ENCODE measurements around the gene TOR1A.

Gene TOR1A

GRCh38 chr9:129823935-129824601 is at the start of gene TOR1A:
TSS of gene TOR1A (minus strand) at chr9:129824136. CDS start at chr9:129824085, 51 bp downstream.
- DNase-seq (ENCODE audit: low read depth, low spot score): peak; percentile 80

- DNase-seq (ENCODE audit: low read depth, low spot score): no peak
These were observed 47.1 kb upstream of the TOR1A start for GRCh38 chr9:129871046-129871445.

GRCh38 chr9:129869585-129870501 is 45.9 kb upstream of the TOR1A start:
- DNase-seq (ENCODE audit: low read depth, low spot score): no peak

GRCh38 chr9:129868872-129869486 is 45.0 kb upstream of the TOR1A start:
- no peak for DNase-seq (ENCODE audit: low read depth, low spot score)

- DNase-seq (ENCODE audit: low read depth, low spot score): no peak
These were observed 44.3 kb upstream of the TOR1A start for GRCh38 chr9:129868023-129868871.

GRCh38 chr9:129867136-129868022 is 43.4 kb upstream of the TOR1A start:
- no peak for DNase-seq (ENCODE audit: low read depth, low spot score)

- no peak for DNase-seq (ENCODE audit: low read depth, low spot score)
These were observed 42.6 kb upstream of the TOR1A start for GRCh38 chr9:129866394-129867135.

GRCh38 chr9:129865668-129866320 is 41.9 kb upstream of the TOR1A start:
- DNase-seq (ENCODE audit: low read depth, low spot score): no peak

- no peak for DNase-seq (ENCODE audit: low read depth, low spot score)
These were observed 41.2 kb upstream of the TOR1A start for GRCh38 chr9:129864991-129865647.

GRCh38 chr9:129863059-129863690 is 39.2 kb upstream of the TOR1A start:
- DNase-seq (ENCODE audit: low read depth, low spot score): no peak

- no peak for DNase-seq (ENCODE audit: low read depth, low spot score)
These were observed 37.5 kb upstream of the TOR1A start for GRCh38 chr9:129861447-129861827.

GRCh38 chr9:129860653-129861446 is 36.9 kb upstream of the TOR1A start:
- no peak for DNase-seq (ENCODE audit: low read depth, low spot score)

- no peak for DNase-seq (ENCODE audit: low read depth, low spot score)
These were observed 34.4 kb upstream of the TOR1A start for GRCh38 chr9:129858167-129858962.

- no peak for DNase-seq (ENCODE audit: low read depth, low spot score)
These were observed 33.3 kb upstream of the TOR1A start for GRCh38 chr9:129857207-129857606.

- no peak for DNase-seq (ENCODE audit: low read depth, low spot score)
These were observed 30.7 kb upstream of the TOR1A start for GRCh38 chr9:129854588-129855110.

- no peak for DNase-seq (ENCODE audit: low read depth, low spot score)
These were observed 29.7 kb upstream of the TOR1A start for GRCh38 chr9:129853614-129854013.
